K562 (cell line): ENCODE results near the gene CCL19. TPM values are rescaled to one million over a fixed set of nuclear protein-coding genes. Genes with fewer than 3 reads are reported as not detected.

Source experiments
- FOXM1 ChIP-seq, 2 experiments: fragments of 450-650 bp in 1 of 2; sonication (generic) in 1 of 2; formaldehyde crosslinking in 1 of 2; IDR thresholded peaks; 2 replicates each; pipeline versions ENCODE4 v1.6.1 to v1.9.0; 2017 to 2022; ENCODE audit warnings: low read depth in 2 of 2, mild to moderate bottlenecking in 2 of 2, missing genetic modification reagents in 1 of 2, moderate library complexity in 1 of 2
- JUN ChIP-seq, 2 experiments: sonication (generic) in 1 of 2; formaldehyde crosslinking in 1 of 2; IDR thresholded peaks; 2 replicates each; pipeline versions ENCODE4 v1.6.1 to v1.8.0; 2012 to 2022; ENCODE audit warnings: borderline replicate concordance in 2 of 2, mild to moderate bottlenecking in 2 of 2, improper control_type of control experiment in 1 of 2, low read depth in 1 of 2, low read length in 1 of 2, missing genetic modification reagents in 1 of 2
- MYC ChIP-seq, 2 experiments: fragments of 250-450 bp in 1 of 2; sonication (Bioruptor Pico) in 1 of 2; IDR thresholded peaks; 2 replicates each; pipeline versions ENCODE4 v1.5.1 to v1.6.1; 2012 to 2021; ENCODE audit warnings: low read depth in 2 of 2, borderline replicate concordance in 1 of 2, improper control_type of control experiment in 1 of 2, low read length in 1 of 2, mild to moderate bottlenecking in 1 of 2, moderate library complexity in 1 of 2
- NBN ChIP-seq: fragments of 450-650 bp; IDR thresholded peaks from 2 replicates; pipeline ENCODE4 v1.6.1; 2016; ENCODE audit warnings: low read depth, mild to moderate bottlenecking
- REST ChIP-seq, 2 experiments: fragments of 450-650 bp; formaldehyde crosslinking in 1 of 2; IDR thresholded peaks; 2 replicates each; pipeline versions ENCODE4 v1.4.0 to v1.6.1; 2014 to 2020; ENCODE audit warnings: mild to moderate bottlenecking in 2 of 2, borderline replicate concordance in 1 of 2, low read depth in 1 of 2
- TAL1 ChIP-seq: fragments of 450-650 bp; IDR thresholded peaks from 2 replicates; pipeline ENCODE4 v1.6.1; 2016; ENCODE audit warnings: mild to moderate bottlenecking
- ZBTB43 ChIP-seq: sonication (generic); formaldehyde crosslinking; IDR thresholded peaks from 2 replicates; pipeline ENCODE4 v1.8.0; 2023; ENCODE audit warnings: mild to moderate bottlenecking, missing genetic modification reagents
- polyA plus RNA-seq, 8 experiments: library from polyadenylated mRNA; depleted of rRNA in 4 of 8; stranded (reverse) in 5 of 8; unstranded in 3 of 8; fragments of >200 nt; fragmentation: Nextera tagmentation in 2 of 8; fragmentation: Illumina TruSeq in 1 of 8; extraction: Ambion mirVana in 2 of 8; extraction: Trizol in 1 of 8; gene quantifications; 2 replicates each; pipeline versions ENCODE4 v1.2.1 to v1.2.3, GENCODE V29; 2011 to 2014; ENCODE audit warnings: inconsistent platforms in 1 of 8, missing spikeins in 1 of 8
- total RNA-seq, 7 experiments: library from RNA; depleted of rRNA in 6 of 7; stranded (reverse); fragments of >200 nt in 6 of 7; fragmentation: Illumina TruSeq in 2 of 7; extraction: Trizol in 2 of 7; gene quantifications; 2 replicates each; pipeline versions ENCODE4 v1.2.1 to v1.2.3, GENCODE V29; 2011 to 2021; ENCODE audit warnings: low replicate concordance in 1 of 7

The CCL19 gene
- total and polyA plus RNA-seq, 9 of the 15 experiments (the other 6 are each of a cell fraction or from before 2014, with no cell fraction given), result not detected

- no peak for TF ChIP-seq FOXM1 (IDR thresholded peaks at IDR 0.05; ENCODE audit: low read depth)
- TF ChIP-seq FOXM1 (CRISPR knock-in tag; IDR thresholded peaks at IDR 0.05; ENCODE audit: low read depth), result no peak
- 0 out of 2 replicates have a peak, but pooled peaks have one; percentile 12 for TF ChIP-seq REST (IDR thresholded peaks at IDR 0.05; ENCODE audit: borderline replicate concordance)
- no peak for TF ChIP-seq REST (CRISPR knock-in tag; IDR thresholded peaks at IDR 0.05; ENCODE audit: low read depth)
- no peak for TF ChIP-seq JUN (IDR thresholded peaks at IDR 0.05; ENCODE audit: borderline replicate concordance, low read depth, low read length)
- no peak for TF ChIP-seq JUN (CRISPR knock-in tag; IDR thresholded peaks at IDR 0.05; ENCODE audit: borderline replicate concordance)
- TF ChIP-seq TAL1, result no peak
- TF ChIP-seq ZBTB43 (CRISPR knock-in tag), result no peak
- peak; percentile 36; the same call in 1 of the 2 replicates for TF ChIP-seq MYC (IDR thresholded peaks at IDR 0.05; ENCODE audit: low read depth, low read length)
- no peak for TF ChIP-seq MYC (CRISPR knock-in tag; IDR thresholded peaks at IDR 0.05; ENCODE audit: borderline replicate concordance, low read depth)
- TF ChIP-seq NBN, result no peak
Measured at GRCh38 chr9:34701023-34701768, 10.1 kb upstream of the CCL19 start (continued).
